CD4-positive, alpha-beta T cell (primary cell): ENCODE measurements around the gene DGKK. TPM values are rescaled to one million over a fixed set of nuclear protein-coding genes. Genes with fewer than 3 reads are reported as not detected.

Experiments used
- ATAC-seq: fragments of 200-7000 bp; cut with Tn5 transposase; one replicate; pipeline ENCODE4 v1.10.0; 2022; ENCODE audit warnings: mild to moderate bottlenecking; ENCODE audit not compliant: poor library complexity
- CTCF ChIA-PET: fragments of 350-600 bp; sonication (Branson Sonifier 250); formaldehyde crosslinking; loops from one replicate; lab custom pipeline; 2021; ENCODE audit warnings: antibody characterized with exemption, inconsistent platforms; lab: Charles Lee
- POLR2A ChIA-PET: fragments of 350-600 bp; sonication (Branson Sonifier 250); formaldehyde crosslinking; loops from one replicate; lab custom pipeline; 2021; ENCODE audit warnings: antibody characterized with exemption, inconsistent platforms; lab: Charles Lee
- DNase-seq, 14 experiments: peaks; one replicate each; pipeline ENCODE4 v3.0.0-alpha.2; 2013 to 2020; ENCODE audit warnings: mixed read lengths in 2 of 14
- H3K27ac ChIP-seq, 2 donors: one replicate each; pipeline versions ENCODE4 v1.5.1 to v1.7.0; 2013; ENCODE audit warnings: low read length in 2 of 2, low read depth in 1 of 2, mild to moderate bottlenecking in 1 of 2
- H3K27me3 ChIP-seq, 2 experiments: 1 replicate in 1 of 2; 2 replicates in 1 of 2; pipeline versions ENCODE4 v1.6.1 to v1.7.0; 2013; ENCODE audit warnings: low read length in 2 of 2, control low read depth in 1 of 2, mild to moderate bottlenecking in 1 of 2, moderate library complexity in 1 of 2; ENCODE audit not compliant: insufficient read depth in 2 of 2, control insufficient read depth in 1 of 2
- H3K36me3 ChIP-seq: one replicate; pipeline ENCODE4 v1.6.1; 2013; ENCODE audit warnings: low read length, control low read depth; ENCODE audit not compliant: insufficient read depth
- H3K4me1 ChIP-seq: one replicate; pipeline ENCODE4 v1.6.1; 2013; ENCODE audit warnings: low read length, control low read depth; ENCODE audit not compliant: insufficient read depth
- H3K4me3 ChIP-seq: one replicate; pipeline ENCODE4 v1.5.1; 2013; ENCODE audit warnings: mild to moderate bottlenecking, low read length, moderate library complexity
- H3K9me3 ChIP-seq, 2 experiments: 1 replicate in 1 of 2; 2 replicates in 1 of 2; pipeline versions ENCODE4 v1.6.1 to v1.7.0; 2013; ENCODE audit warnings: low read length in 2 of 2, mild to moderate bottlenecking in 2 of 2, control low read depth in 1 of 2, moderate library complexity in 1 of 2; ENCODE audit not compliant: control insufficient read depth in 1 of 2, insufficient read depth in 1 of 2
- H3K27ac Mint-ChIP-seq: one replicate; pipeline ENCODE4 v1.8.0; 2020; ENCODE audit warnings: mixed read lengths
- H3K27me3 Mint-ChIP-seq: one replicate; pipeline ENCODE4 v1.8.0; 2021; ENCODE audit warnings: mixed read lengths
- H3K36me3 Mint-ChIP-seq: one replicate; pipeline ENCODE4 v1.8.0; 2021; ENCODE audit warnings: low read depth, mixed read lengths
- H3K4me1 Mint-ChIP-seq: one replicate; pipeline ENCODE4 v1.8.0; 2021; ENCODE audit warnings: low read depth, mixed read lengths
- H3K4me3 Mint-ChIP-seq: one replicate; pipeline ENCODE4 v1.8.0; 2020; ENCODE audit warnings: mild to moderate bottlenecking, mixed read lengths
- H3K9me3 Mint-ChIP-seq: one replicate; pipeline ENCODE4 v1.8.0; 2020; ENCODE audit warnings: mixed read lengths
- intact Hi-C, 2 experiments: fragments of 100-400 bp; cut with DNase I in 1 of 2; cut with micrococcal nuclease in 1 of 2; formaldehyde crosslinking; loops; one replicate each; pipeline versions ENCODE4 v1.15.1 to v1.9.0; 2023 to 2025; cut with DNase I, micrococcal nuclease
- total RNA-seq, 174 experiments: library from RNA in 2 of 174; stranded (reverse) in 2 of 174; gene quantifications; one replicate each; pipeline ENCODE4 v1.2.3 and lab custom pipeline; 2021 to 2026
- TF ChIP-seq, protein P1 (sequence below): fragments of 200-600 bp; IDR thresholded peaks from one replicate; pipeline ENCODE4 v1.8.0; 2022; ENCODE audit warnings: antibody characterized with exemption, mild to moderate bottlenecking

The DGKK gene
- total RNA-seq, 2 experiments from 2014 or later = not detected

DNA sequence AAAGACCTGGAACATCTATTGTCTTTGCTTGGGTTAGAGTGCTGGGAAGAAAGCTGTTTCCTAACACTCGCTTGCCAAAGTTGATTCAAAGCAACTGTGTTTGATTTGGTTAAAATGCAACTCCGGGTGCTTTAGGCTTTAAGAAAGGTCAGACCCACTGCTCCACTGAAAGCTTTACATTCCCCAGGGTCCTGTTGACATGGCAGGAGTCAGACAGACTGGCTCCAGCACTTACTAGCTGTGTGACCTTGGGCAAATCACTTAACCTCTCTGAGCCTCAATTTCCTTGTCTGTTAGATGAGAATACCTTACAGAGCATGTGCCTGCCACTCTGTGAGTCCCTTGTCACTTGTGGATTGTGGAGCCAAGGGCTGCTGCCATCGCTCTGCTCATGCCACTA lies 39.0 kb downstream of the DGKK start:
- no peaks in the 10 kb centered on the region for H3K9me3 ChIP-seq
- Mint-ChIP-seq H3K27ac (no peak overlapping the region), H3K4me1 (no peaks in the 10 kb centered on the region), H3K36me3 (no peaks in the 10 kb centered on the region), H3K9me3 (no peaks in the 10 kb centered on the region), H3K27me3 (peaks cover 5% of the 10 kb centered on the region), H3K4me3 (no peak overlapping the region)
- CTCF ChIA-PET = no interaction called here
- POLR2A ChIA-PET = no interaction called here
- TF ChIP-seq, protein P1, sequence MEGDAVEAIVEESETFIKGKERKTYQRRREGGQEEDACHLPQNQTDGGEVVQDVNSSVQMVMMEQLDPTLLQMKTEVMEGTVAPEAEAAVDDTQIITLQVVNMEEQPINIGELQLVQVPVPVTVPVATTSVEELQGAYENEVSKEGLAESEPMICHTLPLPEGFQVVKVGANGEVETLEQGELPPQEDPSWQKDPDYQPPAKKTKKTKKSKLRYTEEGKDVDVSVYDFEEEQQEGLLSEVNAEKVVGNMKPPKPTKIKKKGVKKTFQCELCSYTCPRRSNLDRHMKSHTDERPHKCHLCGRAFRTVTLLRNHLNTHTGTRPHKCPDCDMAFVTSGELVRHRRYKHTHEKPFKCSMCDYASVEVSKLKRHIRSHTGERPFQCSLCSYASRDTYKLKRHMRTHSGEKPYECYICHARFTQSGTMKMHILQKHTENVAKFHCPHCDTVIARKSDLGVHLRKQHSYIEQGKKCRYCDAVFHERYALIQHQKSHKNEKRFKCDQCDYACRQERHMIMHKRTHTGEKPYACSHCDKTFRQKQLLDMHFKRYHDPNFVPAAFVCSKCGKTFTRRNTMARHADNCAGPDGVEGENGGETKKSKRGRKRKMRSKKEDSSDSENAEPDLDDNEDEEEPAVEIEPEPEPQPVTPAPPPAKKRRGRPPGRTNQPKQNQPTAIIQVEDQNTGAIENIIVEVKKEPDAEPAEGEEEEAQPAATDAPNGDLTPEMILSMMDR = no peak
- no peaks in the 10 kb centered on the region for H3K27me3 ChIP-seq
- no peaks in the 10 kb centered on the region for H3K36me3 ChIP-seq
- no peak for ATAC-seq
- intact Hi-C loops = no loop called here
- DNase-seq = no peak
- H3K27ac ChIP-seq = no peak overlapping the region
- H3K4me3 ChIP-seq = no peak overlapping the region
- H3K4me1 ChIP-seq = no peaks in the 10 kb centered on the region

DNA sequence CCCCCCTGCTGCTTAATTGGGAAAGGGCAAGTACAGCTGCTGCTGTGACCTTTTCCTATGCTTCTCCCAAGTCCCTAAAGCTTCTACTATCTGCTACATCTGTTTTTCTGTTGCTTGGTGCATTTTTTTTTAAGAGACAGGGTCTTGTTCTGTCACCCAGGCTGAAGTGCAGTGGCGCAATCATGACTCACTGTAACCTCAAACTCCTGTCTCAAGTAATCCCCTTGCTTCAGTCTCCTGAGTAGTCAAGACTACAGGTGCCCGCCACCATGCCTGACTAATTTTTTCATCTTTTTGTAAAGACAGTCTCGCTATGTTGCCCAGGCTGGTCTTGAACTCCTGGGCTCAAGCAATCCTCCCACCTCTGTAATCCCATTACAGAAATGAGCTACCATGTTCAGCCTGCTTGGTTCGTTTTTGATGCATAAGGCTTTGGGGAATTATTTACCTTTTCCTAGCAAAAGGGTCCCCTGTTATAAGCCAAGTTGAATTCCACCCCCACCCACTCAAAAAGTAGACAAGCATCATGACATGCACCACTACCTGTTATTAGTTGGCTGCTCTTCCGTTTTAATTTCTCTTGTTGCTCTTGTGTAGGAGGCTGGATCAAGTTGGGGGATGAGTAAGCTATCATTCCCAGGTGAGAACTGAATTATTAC lies 39.6 kb downstream of the DGKK start:
- Histone ChIP-seq H3K4me1 (no peaks in the 10 kb centered on the region), H3K36me3 (no peaks in the 10 kb centered on the region), H3K4me3 (no peak overlapping the region), H3K27ac (no peak overlapping the region), H3K9me3 (no peaks in the 10 kb centered on the region), H3K27me3 (no peaks in the 10 kb centered on the region)
- ATAC-seq (no peak), DNase-seq (no peak)
- Mint-ChIP-seq H3K27me3 (peaks cover 8% of the 10 kb centered on the region), H3K4me3 (no peak overlapping the region), H3K36me3 (no peaks in the 10 kb centered on the region), H3K4me1 (no peaks in the 10 kb centered on the region), H3K27ac (no peak overlapping the region), H3K9me3 (no peaks in the 10 kb centered on the region)
- CTCF ChIA-PET = no interaction called here
- POLR2A ChIA-PET = no interaction called here
- intact Hi-C loops = no loop called here
- TF ChIP-seq, protein P1 = no peak

DNA sequence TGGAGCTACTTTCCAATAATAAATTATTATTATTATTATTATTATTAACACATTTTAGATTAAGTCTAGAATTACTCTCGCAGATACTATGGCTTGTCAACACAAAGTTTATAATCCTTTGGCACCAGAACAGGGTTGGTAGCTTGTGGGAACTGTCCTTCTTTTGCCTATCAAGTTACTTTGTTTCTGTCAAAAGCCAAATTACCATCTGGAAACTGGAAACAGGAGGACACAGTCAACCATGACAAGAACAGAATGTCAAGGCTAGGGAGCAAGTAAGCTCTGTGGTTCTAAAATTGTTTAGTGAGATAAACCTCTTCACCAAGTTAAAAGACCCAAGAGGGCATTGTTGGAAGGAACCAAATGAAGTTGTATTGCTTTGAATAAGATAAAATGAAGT lies 42.5 kb downstream of the DGKK start:
- Histone ChIP-seq H3K9me3 (no peaks in the 10 kb centered on the region), H3K4me1 (no peaks in the 10 kb centered on the region), H3K36me3 (no peaks in the 10 kb centered on the region), H3K4me3 (no peak overlapping the region), H3K27me3 (no peaks in the 10 kb centered on the region), H3K27ac (no peak overlapping the region)
- ChIA-PET POLR2A (no interaction called here), CTCF (no interaction called here)
- no peak overlapping the region for H3K4me3 Mint-ChIP-seq
- TF ChIP-seq, protein P1 = no peak
- H3K4me1 Mint-ChIP-seq = no peaks in the 10 kb centered on the region
- DNase-seq = no peak
- H3K27me3 Mint-ChIP-seq = peaks cover 13% of the 10 kb centered on the region
- intact Hi-C loops = loop anchor here in 1 of 2 experiments (10.0 kb wide), 1 partner anchor 63 kb away; no protein-coding TSS in a partner anchor
- H3K36me3 Mint-ChIP-seq = no peaks in the 10 kb centered on the region
- no peaks in the 10 kb centered on the region for H3K9me3 Mint-ChIP-seq
- ATAC-seq = no peak
- H3K27ac Mint-ChIP-seq = no peak overlapping the region
